HAP-1 (cell line): ENCODE results near the gene C10orf67.
"Not testable (repeated sequence)": the region's sequence is repeated elsewhere in the genome, so short reads cannot be mapped to it uniquely, and the experiment has no call there.

ENCODE experiments used
- DNase-seq, 2 experiments: peaks; one replicate each; pipeline ENCODE4 v3.0.0-alpha.2; 2016 to 2020; ENCODE audit warnings: low spot score in 2 of 2
- H3K27me3 ChIP-seq: fragments of 250-450 bp; sonication (Bioruptor Pico); 2 replicates; pipeline ENCODE4 v1.5.1; 2020; ENCODE audit warnings: low read depth, mild to moderate bottlenecking, moderate library complexity
- H3K36me3 ChIP-seq: fragments of 250-450 bp; sonication (Bioruptor Pico); replicated peaks from 2 replicates; pipeline ENCODE4 v1.5.1; 2020; ENCODE audit warnings: mild to moderate bottlenecking
- H3K4me1 ChIP-seq: fragments of 250-450 bp; sonication (Bioruptor Pico); 2 replicates; pipeline ENCODE4 v1.5.1; 2020; ENCODE audit warnings: mild to moderate bottlenecking
- H3K4me3 ChIP-seq: fragments of 250-450 bp; sonication (Bioruptor Pico); 2 replicates; pipeline ENCODE4 v1.5.1; 2020; ENCODE audit warnings: mild to moderate bottlenecking, moderate library complexity
- H3K9me3 ChIP-seq: fragments of 250-450 bp; sonication (Bioruptor Pico); 2 replicates; pipeline ENCODE4 v1.5.1; 2020; ENCODE audit warnings: mild to moderate bottlenecking, moderate library complexity
- in situ Hi-C: fragments of 300-500 bp; cut with MboI; formaldehyde crosslinking; loops from 3 replicates; pipeline ENCODE4 v1.14.3; 2020; ENCODE audit warnings: low sequenced_read_pairs, inconsistent platforms, mixed read lengths

The C10orf67 gene

GRCh38 chr10:23370106-23370505 is 25.5 kb upstream of the C10orf67 start:
- Histone ChIP-seq H3K4me1 (no peaks in the 10 kb centered on the region), H3K27me3 (peaks cover 3% of the 10 kb centered on the region; the same call in 1 of the 2 replicates), H3K36me3 (no peaks in the 10 kb centered on the region), H3K9me3 (no peaks in the 10 kb centered on the region), H3K4me3 (no peak overlapping the region)
- in situ Hi-C loops, result no loop called here
- DNase-seq, result no peak

- DNase-seq, result no peak
- peaks cover 3% of the 10 kb centered on the region; the same call in 1 of the 2 replicates for H3K27me3 ChIP-seq
- no peaks in the 10 kb centered on the region for H3K9me3 ChIP-seq
- no peak overlapping the region for H3K4me3 ChIP-seq
- H3K4me1 ChIP-seq, result no peaks in the 10 kb centered on the region
- no peaks in the 10 kb centered on the region for H3K36me3 ChIP-seq
- in situ Hi-C loops, result no loop called here
Observed at GRCh38 chr10:23368816-23369640, 24.4 kb upstream of the C10orf67 start.

GRCh38 chr10:23367896-23368595 is 23.4 kb upstream of the C10orf67 start:
- Histone ChIP-seq H3K36me3 (no peaks in the 10 kb centered on the region), H3K4me1 (no peaks in the 10 kb centered on the region), H3K27me3 (peaks cover 3% of the 10 kb centered on the region; the same call in 1 of the 2 replicates), H3K9me3 (no peaks in the 10 kb centered on the region), H3K4me3 (no peak overlapping the region)
- in situ Hi-C loops, result no loop called here
- DNase-seq, result no peak

- in situ Hi-C loops, DNase-seq, H3K36me3 ChIP-seq, H3K4me3 ChIP-seq, H3K9me3 ChIP-seq, H3K27me3 ChIP-seq, H3K4me1 ChIP-seq: not testable (repeated sequence)
Observed at GRCh38 chr10:23365417-23366030, 20.9 kb upstream of the C10orf67 start.

GRCh38 chr10:23364378-23364777 is 19.8 kb upstream of the C10orf67 start:
- Histone ChIP-seq H3K4me1 (no peaks in the 10 kb centered on the region), H3K27me3 (peaks cover 3% of the 10 kb centered on the region; the same call in 1 of the 2 replicates), H3K9me3 (no peaks in the 10 kb centered on the region), H3K4me3 (no peak overlapping the region), H3K36me3 (no peaks in the 10 kb centered on the region)
- no peak for DNase-seq
- in situ Hi-C loops, result no loop called here

GRCh38 chr10:23363793-23364135 is 19.2 kb upstream of the C10orf67 start:
- in situ Hi-C loops, result no loop called here
- Histone ChIP-seq H3K27me3 (peaks cover 2% of the 10 kb centered on the region; the same call in 1 of the 2 replicates), H3K4me3 (no peak overlapping the region), H3K9me3 (no peaks in the 10 kb centered on the region), H3K36me3 (no peaks in the 10 kb centered on the region), H3K4me1 (no peaks in the 10 kb centered on the region)
- no peak for DNase-seq

GRCh38 chr10:23362879-23363792 is 18.5 kb upstream of the C10orf67 start:
- Histone ChIP-seq H3K27me3 (no peaks in the 10 kb centered on the region), H3K36me3 (no peaks in the 10 kb centered on the region), H3K4me3 (no peak overlapping the region), H3K4me1 (no peaks in the 10 kb centered on the region), H3K9me3 (no peaks in the 10 kb centered on the region)
- DNase-seq, result no peak
- in situ Hi-C loops, result no loop called here

- no peaks in the 10 kb centered on the region for H3K9me3 ChIP-seq
- in situ Hi-C loops, result no loop called here
- H3K36me3 ChIP-seq, result no peaks in the 10 kb centered on the region
- H3K4me3 ChIP-seq, result no peak overlapping the region
- no peak for DNase-seq
- no peaks in the 10 kb centered on the region for H3K27me3 ChIP-seq
- H3K4me1 ChIP-seq, result no peaks in the 10 kb centered on the region
Observed at GRCh38 chr10:23362069-23362830, 17.7 kb upstream of the C10orf67 start.

- Histone ChIP-seq H3K27me3 (no peaks in the 10 kb centered on the region), H3K4me3 (no peak overlapping the region), H3K36me3 (no peaks in the 10 kb centered on the region), H3K4me1 (no peaks in the 10 kb centered on the region), H3K9me3 (no peaks in the 10 kb centered on the region)
- in situ Hi-C loops, result no loop called here
- DNase-seq, result no peak
Observed at GRCh38 chr10:23361665-23362064, 17.1 kb upstream of the C10orf67 start.

GRCh38 chr10:23359692-23360380 is 15.2 kb upstream of the C10orf67 start:
- Histone ChIP-seq H3K4me3 (no peak overlapping the region), H3K27me3 (no peaks in the 10 kb centered on the region), H3K36me3 (no peaks in the 10 kb centered on the region), H3K9me3 (no peaks in the 10 kb centered on the region), H3K4me1 (no peaks in the 10 kb centered on the region)
- in situ Hi-C loops, result no loop called here
- DNase-seq, result no peak

GRCh38 chr10:23358357-23358756 is 13.8 kb upstream of the C10orf67 start:
- in situ Hi-C loops, result no loop called here
- Histone ChIP-seq H3K36me3 (no peaks in the 10 kb centered on the region), H3K27me3 (no peaks in the 10 kb centered on the region), H3K4me3 (no peak overlapping the region), H3K4me1 (no peaks in the 10 kb centered on the region), H3K9me3 (no peaks in the 10 kb centered on the region)
- DNase-seq, result peak in 1 of 2 experiments; percentile 9

- in situ Hi-C loops, result no loop called here
- no peak for DNase-seq
- Histone ChIP-seq H3K9me3 (no peaks in the 10 kb centered on the region), H3K4me1 (no peaks in the 10 kb centered on the region), H3K27me3 (no peaks in the 10 kb centered on the region), H3K4me3 (no peak overlapping the region), H3K36me3 (no peaks in the 10 kb centered on the region)
Observed at GRCh38 chr10:23354630-23355279, 10.2 kb upstream of the C10orf67 start.
